Activated CD8-positive, alpha-beta memory T cell treated with anti-CD3 and anti-CD28 coated beads, Interleukin-2, amount 50 U/mL, for 24 hours (primary cell): ENCODE results near the gene SPAG7.
A peak's percentile ranks its signal among the peaks of the same experiment; 100 is the strongest.

Experiments used
- DNase-seq: peaks from one replicate; pipeline ENCODE4 v3.0.0-alpha.2; 2020; ENCODE audit errors: extremely low read depth

Gene SPAG7

DNA sequence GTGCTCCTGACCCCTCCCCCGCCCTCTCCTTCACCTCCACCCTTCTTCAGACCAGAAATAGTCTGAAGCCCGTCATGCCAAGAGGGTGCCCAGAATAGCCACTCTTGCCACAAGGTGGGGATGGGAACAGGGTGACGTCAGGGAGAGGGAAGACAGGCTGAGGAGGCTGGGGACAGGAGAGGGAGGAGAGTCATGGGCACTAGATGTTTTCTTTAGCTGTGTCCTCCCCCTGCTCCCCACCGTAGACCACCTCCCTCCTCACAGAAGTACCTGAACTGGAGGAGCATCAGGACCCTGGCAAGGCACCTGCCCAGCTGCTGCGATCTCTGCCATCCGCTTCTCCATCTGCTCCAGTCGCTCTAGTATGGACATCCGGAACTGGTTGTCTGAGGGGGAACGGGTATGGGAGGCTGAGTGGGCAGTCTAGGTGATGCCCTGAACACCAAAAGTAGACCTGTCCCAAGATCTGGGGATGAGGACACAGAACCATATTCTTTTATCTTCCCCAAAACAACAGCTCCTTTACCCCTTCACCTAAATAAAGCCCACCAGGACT lies 6.6 kb upstream of the SPAG7 start:
- no peak for DNase-seq

GRCh38 chr17:4973256-4974114 lies 5.9 kb upstream of the SPAG7 start:
- no peak for DNase-seq

- DNase-seq, result no peak
These were observed 5.1 kb upstream of the SPAG7 start for GRCh38 chr17:4972752-4973151.

DNA sequence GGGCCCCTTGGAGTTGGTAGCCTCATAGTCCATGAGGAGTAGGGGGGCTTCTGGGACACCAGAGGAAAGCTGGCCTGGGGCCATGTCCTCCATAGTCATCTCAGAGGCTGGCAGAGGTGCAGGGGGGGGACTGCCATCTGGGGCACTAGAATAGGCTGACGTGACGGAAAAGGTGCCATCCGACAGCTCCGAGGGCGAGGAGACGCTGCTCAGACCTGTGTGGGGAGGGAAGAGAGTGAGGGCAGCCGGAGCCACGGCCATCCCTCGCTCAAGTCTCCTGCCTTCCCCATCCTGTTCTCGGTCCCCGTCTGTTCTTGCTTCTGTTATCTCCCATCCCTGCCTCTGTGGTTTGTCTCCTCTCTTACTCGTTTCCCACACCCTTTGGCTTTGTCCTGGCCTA lies 4.7 kb upstream of the SPAG7 start:
- no peak for DNase-seq

GRCh38 chr17:4971826-4972225 lies 4.2 kb upstream of the SPAG7 start:
- no peak for DNase-seq

DNA sequence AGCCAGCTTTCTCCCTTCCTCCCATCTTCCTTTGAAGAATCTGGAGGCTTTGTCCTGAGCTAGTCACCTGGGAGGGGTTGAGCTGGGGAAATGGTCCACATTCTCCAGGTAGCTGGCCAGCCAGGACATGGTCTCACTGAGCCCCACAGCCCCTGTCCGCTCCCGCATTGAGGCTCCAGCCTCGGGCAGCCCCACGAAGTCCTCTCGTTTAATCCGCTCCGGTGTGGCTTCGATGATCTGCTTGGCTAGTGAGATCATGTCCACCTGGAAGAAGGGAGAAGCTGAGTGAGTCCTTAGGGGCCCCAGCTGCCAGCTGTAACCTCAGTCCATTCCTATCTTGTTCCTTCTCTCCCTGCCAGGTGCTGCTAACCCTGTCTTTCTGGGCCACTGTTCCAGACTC lies 2.7 kb upstream of the SPAG7 start:
- DNase-seq, result no peak

GRCh38 chr17:4969551-4970173 lies 2.0 kb upstream of the SPAG7 start:
- no peak for DNase-seq

GRCh38 chr17:4969047-4969550 lies 1.5 kb upstream of the SPAG7 start:
- DNase-seq, result no peak

GRCh38 chr17:4968486-4969046 lies 949 bp upstream of the SPAG7 start:
- no peak for DNase-seq

DNA sequence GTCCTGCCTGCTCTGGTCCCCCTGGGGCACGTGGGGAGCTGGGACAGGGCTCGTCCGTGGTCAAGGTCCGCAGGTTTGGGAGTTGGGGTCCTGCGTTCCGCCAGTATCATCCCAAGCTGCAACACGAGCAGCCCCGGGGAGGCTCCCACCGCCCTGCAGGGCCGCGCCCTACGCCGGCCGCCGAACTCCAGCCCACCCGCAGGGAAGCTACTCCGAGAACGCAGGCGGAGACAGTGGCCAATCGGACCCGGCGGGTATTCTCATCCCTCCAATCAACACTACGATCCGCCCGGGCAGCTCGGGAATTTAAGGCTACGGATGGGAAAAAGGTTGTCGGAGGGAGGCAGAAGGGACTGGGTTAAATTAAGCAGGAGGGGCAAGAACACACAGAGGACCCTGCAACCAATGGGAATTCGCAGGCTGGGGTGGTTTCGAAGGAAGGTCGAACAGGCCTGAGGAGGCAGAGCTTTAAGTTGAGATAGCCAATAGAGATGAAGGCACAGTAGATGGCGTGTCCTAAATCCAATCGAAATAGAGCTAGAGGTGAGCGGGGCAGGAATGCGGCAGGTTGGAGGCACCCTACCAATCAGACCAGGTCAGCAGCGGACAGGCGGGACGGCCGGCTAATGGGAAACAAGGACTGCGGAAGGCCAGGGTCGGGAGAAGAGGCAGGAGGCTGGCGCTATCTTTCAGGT lies 626 bp downstream of the SPAG7 start:
- DNase-seq, result peak; percentile 93

DNA sequence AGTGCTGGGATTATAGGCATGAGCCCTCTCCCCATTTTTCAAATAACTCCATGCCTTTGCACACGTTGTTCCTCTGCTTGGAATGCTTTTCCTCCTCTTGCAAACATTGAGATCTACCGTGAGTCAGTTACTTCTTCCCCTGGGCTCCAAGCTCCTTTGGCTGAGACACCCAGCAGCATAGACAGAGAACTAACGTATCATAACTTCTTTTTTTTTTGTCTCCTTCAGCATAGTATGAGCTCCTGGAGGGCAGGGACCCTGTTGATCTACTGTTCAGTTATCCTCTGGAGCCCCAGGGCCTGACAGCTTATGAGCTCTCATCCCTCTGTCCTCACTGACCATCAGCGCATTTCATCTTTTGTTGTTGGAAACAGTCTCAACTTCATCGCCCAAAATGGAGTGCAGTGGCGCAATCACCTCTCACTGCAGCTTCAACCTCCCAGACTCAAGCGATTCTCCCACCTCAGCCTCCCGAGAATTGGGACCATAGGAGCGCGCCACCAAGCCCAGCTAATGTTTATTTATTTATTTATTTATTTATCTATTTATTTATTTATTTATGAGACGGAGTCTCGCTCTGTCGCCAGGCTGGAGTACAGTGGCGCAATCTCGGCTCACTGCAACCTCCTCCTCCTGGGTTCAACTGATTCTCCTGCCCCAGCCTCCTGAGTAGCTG lies 2.2 kb downstream of the SPAG7 start:
- DNase-seq, result no peak

DNA sequence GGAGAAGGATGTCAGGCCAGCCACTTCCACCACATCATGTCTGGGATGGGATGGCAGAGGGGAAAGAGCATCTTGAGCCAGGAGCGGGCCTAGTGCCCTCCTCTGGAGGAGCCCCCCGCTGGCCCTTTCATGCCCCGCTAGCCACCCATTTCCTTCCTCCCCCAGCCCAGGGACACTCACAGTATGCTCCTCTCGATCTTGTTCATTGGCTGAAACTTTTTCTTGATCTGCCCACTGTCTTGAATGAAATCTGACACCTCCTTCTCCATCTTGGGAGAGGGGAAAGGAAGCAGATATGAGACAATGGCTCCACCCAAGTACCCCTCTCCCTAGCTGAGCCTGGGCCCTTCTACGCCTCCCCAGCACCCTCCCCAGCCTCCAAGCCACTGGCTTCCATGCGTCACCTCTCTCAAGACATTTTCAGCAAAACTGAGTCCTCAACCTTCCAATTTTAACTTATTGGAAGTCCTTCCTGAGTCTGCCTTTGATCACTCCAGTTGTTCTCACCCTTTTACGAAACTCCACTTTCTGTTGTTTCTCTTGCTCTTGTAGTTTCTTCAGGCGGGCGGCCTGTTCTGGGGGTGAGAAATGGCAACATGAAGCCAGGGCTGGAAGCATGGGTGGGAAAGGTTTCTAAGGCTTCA lies 7.2 kb downstream of the SPAG7 start:
- DNase-seq, result no peak

GRCh38 chr17:4959261-4959965 lies 8.2 kb downstream of the SPAG7 start:
- DNase-seq, result no peak

GRCh38 chr17:4958102-4958501 lies 9.5 kb downstream of the SPAG7 start:
- DNase-seq, result no peak

DNA sequence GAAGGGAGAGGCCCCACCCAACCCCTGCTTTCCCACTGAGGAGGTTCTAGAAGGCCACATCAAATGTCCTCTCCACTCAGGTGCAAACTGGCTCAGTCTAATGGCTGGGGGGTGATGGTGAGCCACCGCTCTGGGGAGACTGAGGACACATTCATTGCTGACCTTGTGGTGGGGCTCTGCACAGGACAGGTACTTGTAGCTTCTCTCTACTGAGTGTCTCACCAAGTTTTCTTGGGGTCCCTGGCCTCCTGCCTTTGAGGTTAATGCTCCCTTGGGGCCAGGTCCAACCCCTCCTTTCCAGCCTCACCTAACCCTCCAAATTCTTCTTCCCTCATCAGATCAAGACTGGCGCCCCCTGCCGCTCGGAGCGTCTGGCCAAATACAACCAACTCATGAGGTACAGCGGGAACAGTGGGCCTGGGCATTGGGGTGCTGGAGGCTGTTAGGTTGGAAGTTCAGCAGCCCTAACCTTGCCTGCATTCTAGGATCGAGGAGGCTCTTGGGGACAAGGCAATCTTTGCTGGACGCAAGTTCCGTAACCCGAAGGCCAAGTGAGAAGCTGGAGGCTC lies 11.0 kb downstream of the SPAG7 start:
- DNase-seq, result no peak

GRCh38 chr17:4955091-4955490 lies 12.5 kb downstream of the SPAG7 start:
- DNase-seq, result no peak

GRCh38 chr17:4953451-4953961 lies 14.1 kb downstream of the SPAG7 start:
- DNase-seq, result no peak

DNA sequence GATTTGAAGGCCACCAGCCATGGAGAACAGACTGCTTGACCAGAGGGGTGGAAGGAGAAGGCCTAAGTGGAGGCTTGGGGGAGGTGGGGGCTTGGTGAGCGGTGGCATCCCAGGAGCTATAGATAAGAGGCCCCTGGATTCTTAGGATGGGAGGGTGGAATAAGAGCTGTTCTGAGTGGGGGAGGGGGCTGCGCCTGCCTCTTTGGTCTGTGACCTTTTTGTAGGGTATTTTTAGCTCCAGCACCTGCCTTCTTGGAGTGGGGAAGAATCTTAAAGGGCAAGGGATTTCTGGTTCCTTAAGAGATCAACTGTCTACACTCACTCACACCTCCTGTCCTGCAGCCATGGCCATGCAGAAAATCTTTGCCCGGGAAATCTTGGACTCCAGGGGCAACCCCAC lies 16.1 kb downstream of the SPAG7 start:
- no peak for DNase-seq

DNA sequence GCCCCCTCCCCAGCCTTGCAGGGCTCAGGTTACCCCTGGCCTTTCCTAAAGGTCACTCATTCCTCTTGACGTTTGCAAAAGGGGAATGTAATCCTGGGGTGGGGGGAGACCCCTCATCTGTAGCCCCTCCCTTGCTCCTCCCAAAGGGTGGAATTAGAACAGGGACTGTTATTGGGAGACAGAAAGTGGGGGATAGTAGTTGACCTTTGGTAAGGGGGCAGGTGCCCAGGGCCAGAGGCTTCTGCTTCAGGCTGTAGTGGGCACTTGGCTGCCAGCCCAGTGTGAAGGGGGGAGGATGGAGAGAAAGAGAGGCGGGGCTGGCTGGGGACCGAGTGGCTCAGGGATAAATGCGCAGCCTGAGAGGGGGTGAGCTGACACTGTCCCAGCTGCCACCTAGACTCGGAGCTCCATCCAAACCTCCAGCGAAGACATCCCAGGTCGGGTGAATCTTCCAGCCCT lies 16.8 kb downstream of the SPAG7 start, which contains the start of gene ENO3:
ENO3 (plus strand) TSS at position 374 of the 459 bp plus-strand sequence. CDS start 711 bp downstream, outside the sequence.
- DNase-seq, result no peak
